Parathyroid adenoma (tissue), 2 donors: ENCODE results near the gene PPM1L.
A peak's percentile ranks its signal among the peaks of the same experiment; 100 is the strongest.

Experiments
- H2AFZ ChIP-seq: fragments of 300-600 bp; sonication (generic); one replicate; pipeline ENCODE4 v1.7.0; 2017; ENCODE audit warnings: antibody characterized with exemption, mild to moderate bottlenecking
- H3K27ac ChIP-seq: fragments of 300-600 bp; sonication (generic); one replicate; pipeline ENCODE4 v1.7.0; 2017
- H3K27me3 ChIP-seq: fragments of 300-600 bp; sonication (generic); one replicate; pipeline ENCODE4 v1.7.0; 2017; ENCODE audit warnings: low read length; ENCODE audit not compliant: control insufficient read depth, insufficient read depth
- H3K36me3 ChIP-seq: fragments of 300-600 bp; sonication (generic); one replicate; pipeline ENCODE4 v1.7.0; 2017; ENCODE audit warnings: low read length; ENCODE audit not compliant: control insufficient read depth, insufficient read depth
- H3K4me1 ChIP-seq: fragments of 300-600 bp; sonication (generic); one replicate; pipeline ENCODE4 v1.7.0; 2017; ENCODE audit warnings: control low read depth
- H3K4me2 ChIP-seq: fragments of 300-600 bp; sonication (generic); one replicate; pipeline ENCODE4 v1.7.0; 2017; ENCODE audit warnings: low read length
- H3K4me3 ChIP-seq: fragments of 300-600 bp; sonication (generic); one replicate; pipeline ENCODE4 v1.7.0; 2017; ENCODE audit warnings: low read depth, low read length
- H3K79me2 ChIP-seq: fragments of 300-600 bp; sonication (generic); one replicate; pipeline ENCODE4 v1.7.0; 2017; ENCODE audit warnings: control low read depth
- H3K9ac ChIP-seq: fragments of 300-600 bp; sonication (generic); one replicate; pipeline ENCODE4 v1.7.0; 2017; ENCODE audit warnings: mild to moderate bottlenecking
- H3K9me3 ChIP-seq: fragments of 300-600 bp; sonication (generic); one replicate; pipeline ENCODE4 v1.7.0; 2017; ENCODE audit warnings: low read length; ENCODE audit not compliant: control insufficient read depth
- TF ChIP-seq, protein P1 (sequence below): fragments of 300-600 bp; sonication (generic); IDR thresholded peaks from one replicate; pipeline ENCODE4 v1.7.0; 2017; ENCODE audit warnings: antibody characterized with exemption, mild to moderate bottlenecking
- donor health status: primary hyperparathyroidism.

The PPM1L gene

GRCh38 chr3:160928183-160928726, 172.2 kb downstream of the PPM1L start:
- no peaks in the 10 kb centered on the region for H3K9me3 ChIP-seq
- H2AFZ ChIP-seq, result no peak overlapping the region
- H3K79me2 ChIP-seq, result peaks cover 12% of the 10 kb centered on the region
- TF ChIP-seq, protein P1, sequence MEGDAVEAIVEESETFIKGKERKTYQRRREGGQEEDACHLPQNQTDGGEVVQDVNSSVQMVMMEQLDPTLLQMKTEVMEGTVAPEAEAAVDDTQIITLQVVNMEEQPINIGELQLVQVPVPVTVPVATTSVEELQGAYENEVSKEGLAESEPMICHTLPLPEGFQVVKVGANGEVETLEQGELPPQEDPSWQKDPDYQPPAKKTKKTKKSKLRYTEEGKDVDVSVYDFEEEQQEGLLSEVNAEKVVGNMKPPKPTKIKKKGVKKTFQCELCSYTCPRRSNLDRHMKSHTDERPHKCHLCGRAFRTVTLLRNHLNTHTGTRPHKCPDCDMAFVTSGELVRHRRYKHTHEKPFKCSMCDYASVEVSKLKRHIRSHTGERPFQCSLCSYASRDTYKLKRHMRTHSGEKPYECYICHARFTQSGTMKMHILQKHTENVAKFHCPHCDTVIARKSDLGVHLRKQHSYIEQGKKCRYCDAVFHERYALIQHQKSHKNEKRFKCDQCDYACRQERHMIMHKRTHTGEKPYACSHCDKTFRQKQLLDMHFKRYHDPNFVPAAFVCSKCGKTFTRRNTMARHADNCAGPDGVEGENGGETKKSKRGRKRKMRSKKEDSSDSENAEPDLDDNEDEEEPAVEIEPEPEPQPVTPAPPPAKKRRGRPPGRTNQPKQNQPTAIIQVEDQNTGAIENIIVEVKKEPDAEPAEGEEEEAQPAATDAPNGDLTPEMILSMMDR, result peak; percentile 31
- no peaks in the 10 kb centered on the region for H3K27me3 ChIP-seq
- H3K4me2 ChIP-seq, result no peak overlapping the region
- no peaks in the 10 kb centered on the region for H3K36me3 ChIP-seq
- peaks cover 14% of the 10 kb centered on the region for H3K4me1 ChIP-seq
- H3K27ac ChIP-seq, result peak overlapping the region; percentile 34
- no peak overlapping the region for H3K4me3 ChIP-seq
- no peak overlapping the region for H3K9ac ChIP-seq

DNA sequence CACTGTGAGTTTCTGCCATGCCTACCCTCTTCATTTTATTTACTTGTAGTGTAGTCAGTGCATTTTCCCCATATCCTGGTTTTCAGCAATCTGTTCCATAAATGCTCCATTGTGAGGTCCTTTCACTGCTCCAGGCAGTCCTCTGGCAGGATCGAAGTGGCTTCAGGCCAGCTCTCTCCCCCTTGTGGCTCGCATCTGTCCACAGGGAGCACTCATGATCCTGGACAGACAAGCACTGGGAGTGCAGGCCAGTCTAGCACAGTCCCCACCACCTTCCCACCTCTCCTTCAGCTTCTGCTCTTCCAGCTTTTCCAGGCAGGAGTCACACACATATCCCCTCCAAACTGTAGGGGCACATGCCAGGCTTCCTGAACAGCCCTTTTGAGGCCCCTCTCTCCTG, 173.6 kb downstream of the PPM1L start:
- Histone ChIP-seq H3K9ac (no peak overlapping the region), H3K4me3 (no peak overlapping the region), H3K27me3 (no peaks in the 10 kb centered on the region), H3K9me3 (no peaks in the 10 kb centered on the region), H3K4me2 (no peak overlapping the region), H3K27ac (peak overlapping the region; percentile 34), H3K4me1 (peaks cover 14% of the 10 kb centered on the region), H3K36me3 (no peaks in the 10 kb centered on the region), H2AFZ (no peak overlapping the region), H3K79me2 (peaks cover 12% of the 10 kb centered on the region)
- TF ChIP-seq, protein P1, result peak; percentile 48

DNA sequence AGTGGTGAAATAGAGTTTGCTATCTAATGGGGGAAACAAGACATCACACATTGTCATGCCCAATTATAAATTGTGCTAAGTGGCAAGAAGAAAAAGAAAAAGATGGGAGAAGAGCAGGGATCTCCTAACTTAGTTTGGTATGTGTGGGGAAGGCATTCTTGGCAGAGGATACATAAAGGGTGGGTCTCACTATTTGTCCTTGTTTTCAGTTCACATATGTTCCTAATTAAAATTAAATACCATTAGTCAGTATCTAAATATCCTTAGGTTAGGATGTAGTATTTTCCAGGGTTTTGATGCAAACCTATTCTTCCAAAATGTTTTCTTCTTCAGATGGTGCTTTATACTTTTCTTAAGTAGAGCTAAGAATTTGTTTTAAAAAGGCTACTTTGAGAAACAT, 175.4 kb downstream of the PPM1L start:
- H3K9ac ChIP-seq, result no peak overlapping the region
- H3K79me2 ChIP-seq, result peaks cover 14% of the 10 kb centered on the region
- H3K4me1 ChIP-seq, result peaks cover 8% of the 10 kb centered on the region
- no peak overlapping the region for H3K4me2 ChIP-seq
- TF ChIP-seq, protein P1, result no peak
- no peak overlapping the region for H3K4me3 ChIP-seq
- H2AFZ ChIP-seq, result no peak overlapping the region
- no peak overlapping the region for H3K27ac ChIP-seq
- H3K9me3 ChIP-seq, result no peaks in the 10 kb centered on the region
- no peaks in the 10 kb centered on the region for H3K27me3 ChIP-seq
- no peaks in the 10 kb centered on the region for H3K36me3 ChIP-seq

GRCh38 chr3:160935413-160936095, 179.5 kb downstream of the PPM1L start:
- Histone ChIP-seq H3K9me3 (no peaks in the 10 kb centered on the region), H3K4me3 (no peak overlapping the region), H3K36me3 (no peaks in the 10 kb centered on the region), H3K27me3 (no peaks in the 10 kb centered on the region), H2AFZ (no peak overlapping the region), H3K4me1 (no peaks in the 10 kb centered on the region), H3K9ac (no peak overlapping the region), H3K4me2 (no peak overlapping the region), H3K79me2 (peaks cover 5% of the 10 kb centered on the region), H3K27ac (no peak overlapping the region)
- TF ChIP-seq, protein P1, result no peak
